PFSK-1 (cell line): ENCODE measurements around the gene IL4R.

Source experiments
- FOXP2 ChIP-seq: optimal IDR thresholded peaks from 2 replicates; pipeline ENCODE3; 2011; ENCODE audit warnings: borderline replicate concordance, control low read depth, inconsistent platforms; ENCODE audit not compliant: insufficient read depth; ENCODE audit errors: extremely low read length, extremely low read depth
- POLR2AphosphoS5 ChIP-seq: IDR thresholded peaks from 2 replicates; pipeline ENCODE4 v1.6.1; 2012; ENCODE audit warnings: low read depth, mild to moderate bottlenecking, control low read depth, low read length, moderate library complexity
- SIN3A ChIP-seq: IDR thresholded peaks from 2 replicates; pipeline ENCODE4 v1.6.1; 2012; ENCODE audit warnings: mild to moderate bottlenecking, low read length, moderate library complexity, borderline replicate concordance; ENCODE audit not compliant: insufficient read depth
- TAF1 ChIP-seq: IDR thresholded peaks from 2 replicates; pipeline ENCODE4 v1.6.1; 2012; ENCODE audit warnings: low read length, control low read depth, borderline replicate concordance; ENCODE audit not compliant: insufficient read depth
- TF ChIP-seq, protein P1 (sequence below), 2 experiments: IDR thresholded peaks; 2 replicates each; pipeline versions ENCODE4 v1.6.1 to v1.8.0; 2011 to 2012; ENCODE audit warnings: low read depth in 2 of 2, low read length in 2 of 2, control low read depth in 1 of 2, inconsistent platforms in 1 of 2, mild to moderate bottlenecking in 1 of 2, moderate library complexity in 1 of 2; ENCODE audit not compliant: insufficient read depth in 1 of 2

IL4R gene

DNA sequence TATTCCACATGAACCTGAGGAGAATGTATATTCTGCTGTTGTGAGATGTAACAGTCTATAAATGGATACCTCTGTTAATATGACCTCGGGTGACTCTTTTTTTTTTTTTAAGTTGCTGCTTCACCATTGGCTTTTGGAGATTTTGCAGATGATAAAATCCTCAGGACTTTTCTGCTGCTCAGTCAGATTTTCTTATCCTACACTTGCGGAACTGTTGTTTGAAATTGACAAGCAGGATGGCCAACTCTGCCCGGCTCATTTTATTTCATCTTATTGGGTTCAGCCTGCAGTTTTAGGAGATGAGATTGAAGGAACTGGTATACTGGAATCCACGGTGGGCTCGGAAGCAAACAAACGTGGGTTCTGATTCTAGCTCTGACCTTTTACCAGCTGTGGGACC lies 19.3 kb downstream of the IL4R start:
- TF ChIP-seq FOXP2 (no peak), POLR2AphosphoS5 (no peak), SIN3A (no peak), TAF1 (no peak)
- TF ChIP-seq, protein P1, sequence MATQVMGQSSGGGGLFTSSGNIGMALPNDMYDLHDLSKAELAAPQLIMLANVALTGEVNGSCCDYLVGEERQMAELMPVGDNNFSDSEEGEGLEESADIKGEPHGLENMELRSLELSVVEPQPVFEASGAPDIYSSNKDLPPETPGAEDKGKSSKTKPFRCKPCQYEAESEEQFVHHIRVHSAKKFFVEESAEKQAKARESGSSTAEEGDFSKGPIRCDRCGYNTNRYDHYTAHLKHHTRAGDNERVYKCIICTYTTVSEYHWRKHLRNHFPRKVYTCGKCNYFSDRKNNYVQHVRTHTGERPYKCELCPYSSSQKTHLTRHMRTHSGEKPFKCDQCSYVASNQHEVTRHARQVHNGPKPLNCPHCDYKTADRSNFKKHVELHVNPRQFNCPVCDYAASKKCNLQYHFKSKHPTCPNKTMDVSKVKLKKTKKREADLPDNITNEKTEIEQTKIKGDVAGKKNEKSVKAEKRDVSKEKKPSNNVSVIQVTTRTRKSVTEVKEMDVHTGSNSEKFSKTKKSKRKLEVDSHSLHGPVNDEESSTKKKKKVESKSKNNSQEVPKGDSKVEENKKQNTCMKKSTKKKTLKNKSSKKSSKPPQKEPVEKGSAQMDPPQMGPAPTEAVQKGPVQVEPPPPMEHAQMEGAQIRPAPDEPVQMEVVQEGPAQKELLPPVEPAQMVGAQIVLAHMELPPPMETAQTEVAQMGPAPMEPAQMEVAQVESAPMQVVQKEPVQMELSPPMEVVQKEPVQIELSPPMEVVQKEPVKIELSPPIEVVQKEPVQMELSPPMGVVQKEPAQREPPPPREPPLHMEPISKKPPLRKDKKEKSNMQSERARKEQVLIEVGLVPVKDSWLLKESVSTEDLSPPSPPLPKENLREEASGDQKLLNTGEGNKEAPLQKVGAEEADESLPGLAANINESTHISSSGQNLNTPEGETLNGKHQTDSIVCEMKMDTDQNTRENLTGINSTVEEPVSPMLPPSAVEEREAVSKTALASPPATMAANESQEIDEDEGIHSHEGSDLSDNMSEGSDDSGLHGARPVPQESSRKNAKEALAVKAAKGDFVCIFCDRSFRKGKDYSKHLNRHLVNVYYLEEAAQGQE (IDR thresholded peaks at IDR 0.05; ENCODE audit: insufficient read depth in 1 of 2, low read depth in 2 of 2, low read length in 2 of 2): no peak

GRCh38 chr16:27333549-27333948 lies 19.8 kb downstream of the IL4R start:
- TF ChIP-seq FOXP2 (no peak), SIN3A (no peak)

- TF ChIP-seq POLR2AphosphoS5 (no peak), SIN3A (no peak)
- TF ChIP-seq, protein P1 (IDR thresholded peaks at IDR 0.05; ENCODE audit: insufficient read depth in 1 of 2, low read depth in 2 of 2, low read length in 2 of 2): no peak
These were observed 20.5 kb downstream of the IL4R start for GRCh38 chr16:27334192-27334764.

- TF ChIP-seq TAF1: no peak
- TF ChIP-seq SIN3A: no peak
- TF ChIP-seq FOXP2: no peak
- TF ChIP-seq POLR2AphosphoS5: no peak
- TF ChIP-seq, protein P1 (IDR thresholded peaks at IDR 0.05; ENCODE audit: insufficient read depth in 1 of 2, low read depth in 2 of 2, low read length in 2 of 2): no peak
These were observed 21.1 kb downstream of the IL4R start for GRCh38 chr16:27334838-27335237.

DNA sequence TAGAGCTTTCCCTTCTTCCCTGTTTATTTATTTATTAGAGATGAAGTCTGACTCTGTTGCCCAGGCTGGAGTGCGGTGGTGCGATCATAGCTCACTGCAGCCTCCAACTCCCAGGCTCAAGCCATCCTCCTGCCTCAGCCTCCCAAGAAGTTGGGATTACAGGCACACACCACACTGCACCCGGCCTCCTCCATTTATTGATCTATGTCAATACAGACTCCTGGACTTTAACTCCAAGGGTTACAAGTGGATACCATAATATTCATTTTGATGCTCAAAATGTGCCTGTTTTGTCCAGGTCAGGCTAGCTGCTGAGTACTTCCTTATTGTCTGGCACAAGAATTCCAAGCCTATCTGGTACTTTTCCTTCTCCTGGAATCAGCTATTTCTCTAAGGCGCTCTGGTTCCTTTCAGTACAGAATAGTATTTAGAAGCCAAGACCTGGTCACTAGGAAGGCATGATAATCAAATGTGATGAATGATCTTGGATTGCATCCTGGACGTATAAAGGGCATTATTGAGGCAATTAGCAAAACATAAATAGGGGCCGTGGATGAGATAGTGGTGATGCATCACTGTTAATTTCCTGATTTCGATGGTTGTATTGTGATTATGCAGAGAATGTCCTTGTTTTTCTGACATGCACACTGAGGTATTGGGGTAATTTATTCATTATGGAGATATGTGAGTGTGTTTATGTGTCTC lies 21.7 kb downstream of the IL4R start:
- no peak for TF ChIP-seq SIN3A
- TF ChIP-seq, protein P1 (IDR thresholded peaks at IDR 0.05; ENCODE audit: insufficient read depth in 1 of 2, low read depth in 2 of 2, low read length in 2 of 2): no peak
- TF ChIP-seq FOXP2: no peak
